Body of pancreas (tissue), 4 donors: ENCODE measurements around the gene RAB6B.

Experiments
- POLR2A ChIP-seq, 3 donors: fragments of 450-650 bp; IDR thresholded peaks; one replicate each; pipeline ENCODE4 v1.6.1; 2016; ENCODE audit warnings: antibody characterized with exemption in 3 of 3, mild to moderate bottlenecking in 2 of 3
- TF ChIP-seq, protein P1 (sequence below), 7 experiments: fragments of 450-650 bp in 4 of 7; fragments of 200-600 bp in 3 of 7; sonication (generic) in 3 of 7; IDR thresholded peaks; one replicate each; pipeline ENCODE4 v1.5.1; 2016 to 2019; ENCODE audit warnings: antibody characterized with exemption in 7 of 7

DNA sequence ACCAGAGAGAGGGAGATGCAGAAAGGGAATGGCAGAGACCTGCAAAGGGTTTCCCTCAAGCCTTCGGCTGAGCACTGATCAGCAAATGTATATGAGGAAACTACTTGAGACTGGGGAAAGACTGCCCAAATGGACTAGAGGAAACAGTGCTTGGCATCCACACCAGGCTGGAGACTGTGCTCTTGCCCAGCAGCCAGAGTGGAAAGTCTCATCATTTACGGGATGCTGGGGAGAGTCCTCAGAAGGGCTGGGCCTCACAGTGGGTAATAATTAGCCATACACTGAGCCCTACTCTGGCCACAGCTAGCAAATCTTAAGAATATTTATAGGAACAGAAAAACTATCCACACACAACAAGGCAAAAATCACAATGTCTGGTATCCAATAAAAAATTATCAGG, 18.5 kb downstream of the RAB6B start:
- TF ChIP-seq, protein P1, sequence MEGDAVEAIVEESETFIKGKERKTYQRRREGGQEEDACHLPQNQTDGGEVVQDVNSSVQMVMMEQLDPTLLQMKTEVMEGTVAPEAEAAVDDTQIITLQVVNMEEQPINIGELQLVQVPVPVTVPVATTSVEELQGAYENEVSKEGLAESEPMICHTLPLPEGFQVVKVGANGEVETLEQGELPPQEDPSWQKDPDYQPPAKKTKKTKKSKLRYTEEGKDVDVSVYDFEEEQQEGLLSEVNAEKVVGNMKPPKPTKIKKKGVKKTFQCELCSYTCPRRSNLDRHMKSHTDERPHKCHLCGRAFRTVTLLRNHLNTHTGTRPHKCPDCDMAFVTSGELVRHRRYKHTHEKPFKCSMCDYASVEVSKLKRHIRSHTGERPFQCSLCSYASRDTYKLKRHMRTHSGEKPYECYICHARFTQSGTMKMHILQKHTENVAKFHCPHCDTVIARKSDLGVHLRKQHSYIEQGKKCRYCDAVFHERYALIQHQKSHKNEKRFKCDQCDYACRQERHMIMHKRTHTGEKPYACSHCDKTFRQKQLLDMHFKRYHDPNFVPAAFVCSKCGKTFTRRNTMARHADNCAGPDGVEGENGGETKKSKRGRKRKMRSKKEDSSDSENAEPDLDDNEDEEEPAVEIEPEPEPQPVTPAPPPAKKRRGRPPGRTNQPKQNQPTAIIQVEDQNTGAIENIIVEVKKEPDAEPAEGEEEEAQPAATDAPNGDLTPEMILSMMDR (IDR thresholded peaks at IDR 0.05) = no peak
- TF ChIP-seq POLR2A (IDR thresholded peaks at IDR 0.05) = no peak
